Measurements from ENCODE around the gene CDYL. TPM values are rescaled to one million over a fixed set of nuclear protein-coding genes. Genes with fewer than 3 reads are reported as not detected.

CDYL gene
- total RNA-seq, 1 experiment from 2014 or later: 41.6 TPM

GRCh38 chr6:4895971-4896370 lies 119.8 kb downstream of the CDYL start:
- H3K4me3 Mint-ChIP-seq (ENCODE audit: unreplicated experiment): no peak overlapping the region
- no peak for DNase-seq
- intact Hi-C loops (cut with micrococcal nuclease; ENCODE audit: unreplicated experiment): no loop called here
- no TSS peak for BruUV-seq (replicated peaks)
- no peaks in the 10 kb centered on the region for H3K27me3 Mint-ChIP-seq (ENCODE audit: insufficient read depth, unreplicated experiment)
- Histone ChIP-seq H3K4me3 (ENCODE audit: low read depth, low read length) (no peak overlapping the region), H3K36me3 (ENCODE audit: control insufficient read depth, insufficient read depth, low read length) (peaks cover 1% of the 10 kb centered on the region; the same call in 1 of the 2 replicates), H3K27me3 (replicated peaks; ENCODE audit: control insufficient read depth, insufficient read depth, low read length) (no peaks in the 10 kb centered on the region), H3K9me3 (no peaks in the 10 kb centered on the region), H3K4me1 (no peaks in the 10 kb centered on the region)
- no peak for TF ChIP-seq CTCF (IDR thresholded peaks at IDR 0.05; ENCODE audit: insufficient read depth in 1 of 2, low read depth in 1 of 2, low read length in 1 of 2, severe bottlenecking in 1 of 2, unreplicated experiment in 1 of 2)
- ChIA-PET CTCF (no interaction called here), POLR2A (no interaction called here)
- peaks cover 65% of the 10 kb centered on the region for H3K36me3 Mint-ChIP-seq (ENCODE audit: insufficient read depth, unreplicated experiment)
- no peaks in the 10 kb centered on the region for H3K4me1 Mint-ChIP-seq (ENCODE audit: low read depth, unreplicated experiment)
- no peaks in the 10 kb centered on the region for H3K9me3 Mint-ChIP-seq (ENCODE audit: unreplicated experiment)
- H3K27ac Mint-ChIP-seq (ENCODE audit: unreplicated experiment): no peak overlapping the region

- Mint-ChIP-seq H3K27ac (ENCODE audit: unreplicated experiment) (no peak overlapping the region), H3K36me3 (ENCODE audit: insufficient read depth, unreplicated experiment) (peaks cover 69% of the 10 kb centered on the region), H3K9me3 (ENCODE audit: unreplicated experiment) (no peaks in the 10 kb centered on the region), H3K4me1 (ENCODE audit: low read depth, unreplicated experiment) (no peaks in the 10 kb centered on the region), H3K4me3 (ENCODE audit: unreplicated experiment) (no peak overlapping the region), H3K27me3 (ENCODE audit: insufficient read depth, unreplicated experiment) (no peaks in the 10 kb centered on the region)
- TF ChIP-seq CTCF (IDR thresholded peaks at IDR 0.05; ENCODE audit: insufficient read depth in 1 of 2, low read depth in 1 of 2, low read length in 1 of 2, severe bottlenecking in 1 of 2, unreplicated experiment in 1 of 2): no peak
- no peak for DNase-seq
- BruUV-seq (replicated peaks): no TSS peak
- POLR2A ChIA-PET: no interaction called here
- Histone ChIP-seq H3K36me3 (ENCODE audit: control insufficient read depth, insufficient read depth, low read length) (peaks cover 1% of the 10 kb centered on the region; the same call in 1 of the 2 replicates), H3K9me3 (no peaks in the 10 kb centered on the region), H3K4me3 (ENCODE audit: low read depth, low read length) (no peak overlapping the region), H3K4me1 (no peaks in the 10 kb centered on the region), H3K27me3 (replicated peaks; ENCODE audit: control insufficient read depth, insufficient read depth, low read length) (no peaks in the 10 kb centered on the region)
- CTCF ChIA-PET: no interaction called here
- intact Hi-C loops (cut with micrococcal nuclease; ENCODE audit: unreplicated experiment): no loop called here
These were observed 120.2 kb downstream of the CDYL start for GRCh38 chr6:4896401-4896800.

- H3K4me1 ChIP-seq: 0 out of 2 replicates have a peak, but pooled peaks cover 3% of the 10 kb centered on the region
- H3K4me3 ChIP-seq (ENCODE audit: low read depth, low read length): no peak overlapping the region
- H3K9me3 ChIP-seq: no peaks in the 10 kb centered on the region
- H3K27me3 ChIP-seq (replicated peaks; ENCODE audit: control insufficient read depth, insufficient read depth, low read length): no peaks in the 10 kb centered on the region
- no TSS peak for BruUV-seq (replicated peaks)
- Mint-ChIP-seq H3K27ac (ENCODE audit: unreplicated experiment) (no peak overlapping the region), H3K9me3 (ENCODE audit: unreplicated experiment) (no peaks in the 10 kb centered on the region), H3K27me3 (ENCODE audit: insufficient read depth, unreplicated experiment) (no peaks in the 10 kb centered on the region), H3K4me3 (ENCODE audit: unreplicated experiment) (no peak overlapping the region), H3K36me3 (ENCODE audit: insufficient read depth, unreplicated experiment) (peaks cover 60% of the 10 kb centered on the region), H3K4me1 (ENCODE audit: low read depth, unreplicated experiment) (peaks cover 3% of the 10 kb centered on the region)
- ChIA-PET CTCF (no interaction called here), POLR2A (no interaction called here)
- intact Hi-C loops (cut with micrococcal nuclease; ENCODE audit: unreplicated experiment): no loop called here
- DNase-seq: no peak
- H3K36me3 ChIP-seq (ENCODE audit: control insufficient read depth, insufficient read depth, low read length): 0 out of 2 replicates have a peak, but pooled peaks cover 1% of the 10 kb centered on the region
- no peak for TF ChIP-seq CTCF (IDR thresholded peaks at IDR 0.05; ENCODE audit: insufficient read depth in 1 of 2, low read depth in 1 of 2, low read length in 1 of 2, severe bottlenecking in 1 of 2, unreplicated experiment in 1 of 2)
These were observed 123.2 kb downstream of the CDYL start for GRCh38 chr6:4899249-4900034.
